ENCODE data around the gene FRMD4A. TPM values are rescaled to one million over a fixed set of nuclear protein-coding genes. Genes with fewer than 3 reads are reported as not detected.
A peak's percentile ranks its signal among the peaks of the same experiment; 100 is the strongest.

FRMD4A gene
- total RNA-seq, 1 experiment from 2014 or later: 7.0 TPM

DNA sequence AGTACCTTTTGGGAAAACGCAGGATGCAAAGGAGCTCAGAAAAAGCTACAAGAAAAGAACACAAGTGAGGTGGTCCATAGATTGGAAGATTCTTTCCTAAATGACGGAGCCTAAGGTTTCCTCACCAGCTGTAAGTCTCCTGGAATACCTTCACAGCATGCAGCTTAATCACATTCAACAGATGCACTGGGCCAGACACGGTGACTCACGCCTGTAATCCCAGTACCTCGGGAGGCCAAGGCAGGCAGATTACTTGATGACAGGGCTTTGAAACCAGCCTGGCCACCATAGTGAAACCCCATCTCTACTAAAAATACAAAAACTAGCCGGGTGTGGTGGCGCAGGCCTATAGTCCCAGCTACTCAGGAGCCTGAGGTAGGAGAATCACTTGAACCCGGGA lies 228.7 kb downstream of the FRMD4A start:
- Mint-ChIP-seq H3K27ac (ENCODE audit: unreplicated experiment) (no peak overlapping the region), H3K4me3 (ENCODE audit: low read depth, unreplicated experiment) (no peak overlapping the region), H3K27me3 (ENCODE audit: unreplicated experiment) (peaks cover 20% of the 10 kb centered on the region), H3K9me3 (ENCODE audit: low read depth, unreplicated experiment) (peaks cover 3% of the 10 kb centered on the region), H3K4me1 (ENCODE audit: low read depth, unreplicated experiment) (no peaks in the 10 kb centered on the region), H3K36me3 (ENCODE audit: insufficient read depth, unreplicated experiment) (no peaks in the 10 kb centered on the region)
- CTCF ChIA-PET: interaction anchor here (0.5 kb wide), 1 partner anchor 495 kb away, joined by 6 read pairs; no protein-coding TSS in a partner anchor
- DNase-seq: no peak
- no TSS peak for BruUV-seq (replicated peaks)
- no peak for TF ChIP-seq CTCF (IDR thresholded peaks at IDR 0.05; ENCODE audit: unreplicated experiment)
- intact Hi-C loops (cut with micrococcal nuclease; ENCODE audit: unreplicated experiment): no loop called here

DNA sequence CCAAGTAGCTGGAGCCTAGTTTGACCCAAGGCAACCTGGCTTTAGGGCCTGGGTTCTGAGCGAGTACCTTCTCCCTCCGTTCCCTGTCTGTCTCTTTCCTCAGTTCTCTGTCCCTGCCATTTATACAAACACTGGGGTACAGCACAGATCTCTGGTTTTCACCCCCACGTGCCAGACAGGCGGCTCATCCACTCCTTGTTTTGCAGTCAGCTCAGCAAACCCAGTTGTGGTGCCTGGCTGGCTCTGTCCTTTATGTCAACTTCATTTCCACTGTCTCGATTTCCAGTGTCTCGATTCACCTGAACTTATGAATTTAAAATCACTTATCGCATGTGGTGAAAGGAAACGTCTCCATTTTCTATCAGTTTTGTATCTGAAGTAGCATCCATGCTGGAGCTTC lies 230.8 kb downstream of the FRMD4A start:
- H3K27ac Mint-ChIP-seq (ENCODE audit: unreplicated experiment): no peak overlapping the region

DNA sequence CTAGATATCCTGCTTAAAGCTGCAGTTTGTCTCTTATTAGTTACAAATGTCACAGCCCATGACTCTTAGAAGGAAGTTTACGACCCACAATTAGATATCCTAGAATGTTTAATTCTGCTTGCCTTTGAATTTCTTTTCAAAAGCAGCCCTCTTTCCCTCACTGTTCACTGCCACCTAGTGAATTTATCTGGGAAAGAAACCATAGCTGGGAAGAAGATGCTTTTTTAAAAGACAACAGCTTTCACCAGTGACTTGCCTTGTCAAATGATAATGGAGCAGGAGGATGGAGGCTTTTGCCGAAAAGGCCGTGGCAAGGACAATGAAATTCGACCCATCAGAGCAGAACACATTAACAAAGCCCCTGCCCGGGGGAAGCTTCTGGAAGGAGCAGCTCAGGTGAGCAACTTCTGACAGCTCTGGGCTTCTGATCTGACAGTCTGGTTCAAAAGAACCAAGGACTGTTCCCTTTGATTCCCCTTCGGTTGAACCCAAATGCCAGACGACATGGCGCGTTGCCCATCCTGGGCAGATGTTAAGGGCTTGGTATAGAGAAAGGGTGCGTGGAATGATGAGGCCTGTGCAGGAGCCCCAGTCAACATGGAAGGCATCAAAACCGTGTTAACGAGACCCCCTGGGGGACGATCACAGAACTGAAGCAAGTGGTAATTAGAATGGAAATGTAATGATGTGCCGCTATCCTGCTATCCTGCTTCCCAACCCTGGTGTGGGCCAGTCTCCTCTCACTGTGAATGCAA lies 236.8 kb downstream of the FRMD4A start:
- Mint-ChIP-seq H3K4me1 (ENCODE audit: low read depth, unreplicated experiment) (no peaks in the 10 kb centered on the region), H3K36me3 (ENCODE audit: insufficient read depth, unreplicated experiment) (no peaks in the 10 kb centered on the region), H3K27ac (ENCODE audit: unreplicated experiment) (no peak overlapping the region), H3K4me3 (ENCODE audit: low read depth, unreplicated experiment) (no peak overlapping the region), H3K27me3 (ENCODE audit: unreplicated experiment) (no peaks in the 10 kb centered on the region), H3K9me3 (ENCODE audit: low read depth, unreplicated experiment) (no peaks in the 10 kb centered on the region)
- BruUV-seq (replicated peaks): no TSS peak
- no peak for TF ChIP-seq CTCF (IDR thresholded peaks at IDR 0.05; ENCODE audit: unreplicated experiment)
- DNase-seq: peak; percentile 14
- intact Hi-C loops (cut with micrococcal nuclease; ENCODE audit: unreplicated experiment): loop anchor here (1.0 kb wide), 1 partner anchor 307 kb away; no protein-coding TSS in a partner anchor
- CTCF ChIA-PET: interaction anchor here (0.7 to 1.0 kb wide), 4 partner anchors 305 to 1514 kb away, joined by 3 to 8 read pairs (median 4); no protein-coding TSS in a partner anchor

More for the DNA sequence above, 230.8 kb downstream of the FRMD4A start:
- no peak overlapping the region for H3K4me3 Mint-ChIP-seq (ENCODE audit: low read depth, unreplicated experiment)
- no TSS peak for BruUV-seq (replicated peaks)
- no peak for DNase-seq
- H3K9me3 Mint-ChIP-seq (ENCODE audit: low read depth, unreplicated experiment): peaks cover 3% of the 10 kb centered on the region
- no peaks in the 10 kb centered on the region for H3K36me3 Mint-ChIP-seq (ENCODE audit: insufficient read depth, unreplicated experiment)
- H3K27me3 Mint-ChIP-seq (ENCODE audit: unreplicated experiment): peaks cover 20% of the 10 kb centered on the region
- TF ChIP-seq CTCF (IDR thresholded peaks at IDR 0.05; ENCODE audit: unreplicated experiment): no peak
- intact Hi-C loops (cut with micrococcal nuclease; ENCODE audit: unreplicated experiment): no loop called here
- CTCF ChIA-PET: no interaction called here
- no peaks in the 10 kb centered on the region for H3K4me1 Mint-ChIP-seq (ENCODE audit: low read depth, unreplicated experiment)

- BruUV-seq (replicated peaks): no TSS peak
- H3K9me3 Mint-ChIP-seq (ENCODE audit: low read depth, unreplicated experiment): no peaks in the 10 kb centered on the region
- H3K36me3 Mint-ChIP-seq (ENCODE audit: insufficient read depth, unreplicated experiment): no peaks in the 10 kb centered on the region
- H3K27ac Mint-ChIP-seq (ENCODE audit: unreplicated experiment): no peak overlapping the region
- DNase-seq: no peak
- CTCF ChIA-PET: no interaction called here
- no peak for TF ChIP-seq CTCF (IDR thresholded peaks at IDR 0.05; ENCODE audit: unreplicated experiment)
- intact Hi-C loops (cut with micrococcal nuclease; ENCODE audit: unreplicated experiment): loop anchor here (1.0 kb wide), 1 partner anchor 305 kb away; no protein-coding TSS in a partner anchor
- no peaks in the 10 kb centered on the region for H3K4me1 Mint-ChIP-seq (ENCODE audit: low read depth, unreplicated experiment)
- H3K4me3 Mint-ChIP-seq (ENCODE audit: low read depth, unreplicated experiment): no peak overlapping the region
- H3K27me3 Mint-ChIP-seq (ENCODE audit: unreplicated experiment): no peaks in the 10 kb centered on the region
Observed at GRCh38 chr10:14092799-14093198, 237.9 kb downstream of the FRMD4A start.
